ENCODE results near the gene YBX2. TPM values are rescaled to one million over a fixed set of nuclear protein-coding genes. Genes with fewer than 3 reads are reported as not detected.
"Not testable (repeated sequence)": the region's sequence is repeated elsewhere in the genome, so short reads cannot be mapped to it uniquely, and the experiment has no call there.

The YBX2 gene
- under 1 TPM; 0.37 to 0.66 TPM for total RNA-seq

- Mint-ChIP-seq H3K36me3 (ENCODE audit: low read depth) (no peaks in the 10 kb centered on the region), H3K4me1 (ENCODE audit: low read depth) (peaks cover 30% of the 10 kb centered on the region), H3K9me3 (ENCODE audit: insufficient read depth) (no peaks in the 10 kb centered on the region), H3K4me3 (peak within 1 kb of the TSS; percentile 71), H3K27me3 (ENCODE audit: low read depth) (peaks cover 30% of the 10 kb centered on the region), H3K27ac (no peak within 1 kb of the TSS)
- ChIA-PET CTCF (no interaction called here), POLR2A (no interaction called here)
- ATAC-seq = peak; percentile 82
- DNase-seq = peak; percentile 85
These were observed at the start of gene YBX2 for GRCh38 chr17:7294614-7295153. Gene YBX2, minus strand, starts transcription at chr17:7294639. Its CDS starts 139 bp downstream, at chr17:7294500.

GRCh38 chr17:7343250-7343649, 48.8 kb upstream of the YBX2 start:
- Mint-ChIP-seq H3K27me3 (ENCODE audit: low read depth) (no peaks in the 10 kb centered on the region), H3K36me3 (ENCODE audit: low read depth) (peaks cover 73% of the 10 kb centered on the region), H3K4me1 (ENCODE audit: low read depth) (peaks cover 38% of the 10 kb centered on the region), H3K27ac (peak overlapping the region; percentile 60), H3K4me3 (no peak overlapping the region), H3K9me3 (ENCODE audit: insufficient read depth) (no peaks in the 10 kb centered on the region)
- CTCF ChIA-PET = interaction anchor here (1.6 to 2.7 kb wide), 3 partner anchors 8 to 19 kb away, joined by 3 to 15 read pairs (median 13); partner anchors contain the start of gene TMEM95
- POLR2A ChIA-PET = interaction anchor here (1.2 to 2.2 kb wide), 3 partner anchors 11 to 30 kb away, joined by 3 to 12 read pairs (median 5); partner anchors contain the start of gene NEURL4
- ATAC-seq (no peak), DNase-seq (no peak)

GRCh38 chr17:7341842-7342241, 47.4 kb upstream of the YBX2 start:
- no peak for ATAC-seq
- Mint-ChIP-seq H3K36me3 (ENCODE audit: low read depth) (peaks cover 75% of the 10 kb centered on the region), H3K4me3 (no peak overlapping the region), H3K27ac (peak overlapping the region; percentile 46), H3K27me3 (ENCODE audit: low read depth) (no peaks in the 10 kb centered on the region), H3K9me3 (ENCODE audit: insufficient read depth) (no peaks in the 10 kb centered on the region), H3K4me1 (ENCODE audit: low read depth) (peaks cover 38% of the 10 kb centered on the region)
- POLR2A ChIA-PET = interaction anchor here (0.7 to 2.2 kb wide), 2 partner anchors 12 to 94 kb away, joined by 4 to 12 read pairs; partner anchors contain the start of gene NEURL4
- CTCF ChIA-PET = interaction anchor here (1.9 kb wide), 1 partner anchor 12 kb away, joined by 6 read pairs; the partner anchor contains the start of gene NEURL4
- DNase-seq = no peak

- Mint-ChIP-seq H3K4me3 (peak overlapping the region; percentile 1), H3K36me3 (ENCODE audit: low read depth) (peaks cover 67% of the 10 kb centered on the region)
These were observed 45.7 kb upstream of the YBX2 start for GRCh38 chr17:7340179-7340578.

GRCh38 chr17:7337600-7337999, 43.2 kb upstream of the YBX2 start:
- H3K4me3 Mint-ChIP-seq = peak overlapping the region; percentile 85
- H3K27me3 Mint-ChIP-seq (ENCODE audit: low read depth); ATAC-seq; DNase-seq; H3K9me3 Mint-ChIP-seq (ENCODE audit: insufficient read depth): not testable (repeated sequence)
- ChIA-PET CTCF (interaction anchor here (1.0 to 4.0 kb wide), 12 partner anchors 8 to 220 kb away, joined by 3 to 41 read pairs (median 14); partner anchors contain the start of genes GPS2, KCTD11 and TMEM95), POLR2A (interaction anchor here (0.6 to 4.9 kb wide), 16 partner anchors 8 to 893 kb away, joined by 3 to 54 read pairs (median 7); partner anchors contain the start of genes GPS2, POLR2A, TMEM102 and TP53)
- H3K36me3 Mint-ChIP-seq (ENCODE audit: low read depth) = peaks cover 46% of the 10 kb centered on the region
- peaks cover 53% of the 10 kb centered on the region for H3K4me1 Mint-ChIP-seq (ENCODE audit: low read depth)
- H3K27ac Mint-ChIP-seq = peak overlapping the region; percentile 98

More at GRCh38 chr17:7340179-7340578, 45.7 kb upstream of the YBX2 start:
- H3K27me3 Mint-ChIP-seq (ENCODE audit: low read depth) = no peaks in the 10 kb centered on the region
- CTCF ChIA-PET = no interaction called here
- ATAC-seq (no peak), DNase-seq (no peak)
- POLR2A ChIA-PET = interaction anchor here (0.9 kb wide), 1 partner anchor 14 kb away, joined by 3 read pairs; no protein-coding TSS in a partner anchor
- no peaks in the 10 kb centered on the region for H3K9me3 Mint-ChIP-seq (ENCODE audit: insufficient read depth)
- H3K4me1 Mint-ChIP-seq (ENCODE audit: low read depth) = peaks cover 50% of the 10 kb centered on the region
- peak overlapping the region; percentile 2 for H3K27ac Mint-ChIP-seq

- H3K27me3 Mint-ChIP-seq (ENCODE audit: low read depth) = no peaks in the 10 kb centered on the region
- peaks cover 59% of the 10 kb centered on the region for H3K4me1 Mint-ChIP-seq (ENCODE audit: low read depth)
- peak within 1 kb of the TSS; percentile 85 for H3K4me3 Mint-ChIP-seq
- DNase-seq = peak; percentile 95
- H3K27ac Mint-ChIP-seq = peak within 1 kb of the TSS; percentile 98
- ChIA-PET POLR2A (interaction anchor here (0.6 to 4.9 kb wide), 23 partner anchors 8 to 350 kb away, joined by 3 to 54 read pairs (median 4); partner anchors contain the start of genes GPS2, POLR2A, TMEM102 and TNFSF12), CTCF (interaction anchor here (0.6 to 4.0 kb wide), 22 partner anchors 9 to 351 kb away, joined by 3 to 41 read pairs (median 5); partner anchors contain the start of genes CTDNEP1, GPS2, KCTD11 and SLC2A4)
- H3K9me3 Mint-ChIP-seq (ENCODE audit: insufficient read depth) = no peaks in the 10 kb centered on the region
- H3K36me3 Mint-ChIP-seq (ENCODE audit: low read depth) = peaks cover 37% of the 10 kb centered on the region
- peak; percentile 95 for ATAC-seq
These were observed 42.1 kb upstream of the YBX2 start, which contains the start of gene ACAP1 for GRCh38 chr17:7336240-7337175. Gene ACAP1, plus strand, starts transcription at chr17:7336529. Its CDS starts 206 bp downstream, at chr17:7336735.

- H3K4me1 Mint-ChIP-seq (ENCODE audit: low read depth) = peaks cover 62% of the 10 kb centered on the region
These were observed 41.3 kb upstream of the YBX2 start for GRCh38 chr17:7335765-7336164.

GRCh38 chr17:7334938-7335538, 40.6 kb upstream of the YBX2 start:
- ChIA-PET POLR2A (interaction anchor here (0.6 to 4.9 kb wide), 6 partner anchors 14 to 693 kb away, joined by 3 to 54 read pairs (median 3); partner anchors contain the start of gene GPS2), CTCF (interaction anchor here (0.7 to 4.0 kb wide), 10 partner anchors 8 to 353 kb away, joined by 3 to 41 read pairs (median 9); partner anchors contain the start of genes KCTD11 and TMEM95)
- H3K4me3 Mint-ChIP-seq = peak overlapping the region; percentile 47
- no peak for DNase-seq
- ATAC-seq = no peak
- peak overlapping the region; percentile 98 for H3K27ac Mint-ChIP-seq
- H3K4me1 Mint-ChIP-seq (ENCODE audit: low read depth) = peaks cover 62% of the 10 kb centered on the region
- no peaks in the 10 kb centered on the region for H3K9me3 Mint-ChIP-seq (ENCODE audit: insufficient read depth)
- H3K27me3 Mint-ChIP-seq (ENCODE audit: low read depth) = no peaks in the 10 kb centered on the region
- peaks cover 28% of the 10 kb centered on the region for H3K36me3 Mint-ChIP-seq (ENCODE audit: low read depth)

More at GRCh38 chr17:7335765-7336164, 41.3 kb upstream of the YBX2 start:
- POLR2A ChIA-PET = interaction anchor here (0.6 to 4.9 kb wide), 17 partner anchors 9 to 351 kb away, joined by 3 to 54 read pairs (median 7); partner anchors contain the start of genes GPS2, TMEM102, TNFSF12 and TP53
- H3K9me3 Mint-ChIP-seq (ENCODE audit: insufficient read depth); ATAC-seq; H3K27me3 Mint-ChIP-seq (ENCODE audit: low read depth); DNase-seq: not testable (repeated sequence)
- Mint-ChIP-seq H3K36me3 (ENCODE audit: low read depth) (peaks cover 33% of the 10 kb centered on the region), H3K4me3 (peak overlapping the region; percentile 85), H3K27ac (peak overlapping the region; percentile 98)
- CTCF ChIA-PET = interaction anchor here (0.7 to 4.0 kb wide), 14 partner anchors 10 to 352 kb away, joined by 3 to 41 read pairs (median 10); partner anchors contain the start of genes KCTD11, TMEM95 and TP53

- ATAC-seq; POLR2A ChIA-PET; H3K27me3 Mint-ChIP-seq (ENCODE audit: low read depth); H3K9me3 Mint-ChIP-seq (ENCODE audit: insufficient read depth); CTCF ChIA-PET: not testable (repeated sequence)
- peak overlapping the region; percentile 83 for H3K27ac Mint-ChIP-seq
- H3K4me1 Mint-ChIP-seq (ENCODE audit: low read depth) = peaks cover 64% of the 10 kb centered on the region
- peak overlapping the region; percentile 38 for H3K4me3 Mint-ChIP-seq
- H3K36me3 Mint-ChIP-seq (ENCODE audit: low read depth) = peaks cover 11% of the 10 kb centered on the region
- DNase-seq = peak; percentile 69
These were observed 38.2 kb upstream of the YBX2 start for GRCh38 chr17:7332600-7333069.

GRCh38 chr17:7332111-7332510, 37.7 kb upstream of the YBX2 start:
- DNase-seq (no peak), ATAC-seq (no peak)
- Mint-ChIP-seq H3K27ac (peak overlapping the region; percentile 83), H3K36me3 (ENCODE audit: low read depth) (peaks cover 6% of the 10 kb centered on the region), H3K4me1 (ENCODE audit: low read depth) (peaks cover 67% of the 10 kb centered on the region), H3K9me3 (ENCODE audit: insufficient read depth) (no peaks in the 10 kb centered on the region), H3K4me3 (peak overlapping the region; percentile 38), H3K27me3 (ENCODE audit: low read depth) (no peaks in the 10 kb centered on the region)
- ChIA-PET POLR2A (no interaction called here), CTCF (no interaction called here)
